ENCODE data around the gene PIGH. TPM values are rescaled to one million over a fixed set of nuclear protein-coding genes. Genes with fewer than 3 reads are reported as not detected.

The PIGH gene
- total RNA-seq, 1 experiment from 2014 or later, result 9.4 TPM

- H3K27ac Mint-ChIP-seq, result no peak overlapping the region
- Histone ChIP-seq H3K56ac (ENCODE audit: insufficient read length, low read depth, low read length) (no peak overlapping the region), H3K79me1 (ENCODE audit: insufficient read depth, low read depth, low read length, poor library complexity, severe bottlenecking) (no peaks in the 10 kb centered on the region), H3K79me2 (ENCODE audit: insufficient read depth, low read length) (no peaks in the 10 kb centered on the region), H3K14ac (ENCODE audit: insufficient read depth, low read length) (no peak overlapping the region), H4K20me1 (ENCODE audit: control insufficient read depth, insufficient read depth, insufficient read length) (no peaks in the 10 kb centered on the region), H3K4me1 (ENCODE audit: insufficient read depth, low read length) (no peaks in the 10 kb centered on the region), H2BK20ac (ENCODE audit: low read depth, low read length, poor library complexity, severe bottlenecking) (no peak overlapping the region), H3K4ac (ENCODE audit: low read depth, low read length) (no peak overlapping the region), H2AK5ac (ENCODE audit: insufficient read length, low read length) (no peak overlapping the region), H2BK120ac (ENCODE audit: low read depth, low read length, poor library complexity, severe bottlenecking) (no peak overlapping the region), H3K9me3 (ENCODE audit: control insufficient read depth, low read depth, low read length) (no peaks in the 10 kb centered on the region), H4K91ac (ENCODE audit: insufficient read length, low read depth, low read length) (no peak overlapping the region), H3K4me2 (ENCODE audit: insufficient read depth, insufficient read length, low read length) (no peak overlapping the region), H2BK12ac (ENCODE audit: insufficient read length, low read depth, low read length) (no peak overlapping the region), H3K9ac (ENCODE audit: extremely low read depth, insufficient read length, low read length) (no peak overlapping the region), H3T11ph (ENCODE audit: low read length) (no peak overlapping the region), H4K8ac (replicated peaks; ENCODE audit: insufficient read length, low read depth, low read length) (no peak overlapping the region), H4K5ac (ENCODE audit: insufficient read length, low read depth, low read length) (no peak overlapping the region), H3K23ac (ENCODE audit: insufficient read length, low read depth, low read length) (no peak overlapping the region), H2AFZ (ENCODE audit: low read length) (no peak overlapping the region), H3K18ac (ENCODE audit: insufficient read length, low read depth, low read length) (no peak overlapping the region), H3K23me2 (ENCODE audit: insufficient read length, low read depth, low read length, poor library complexity, severe bottlenecking) (no peaks in the 10 kb centered on the region), H3K27me3 (ENCODE audit: insufficient read depth, low read length) (no peaks in the 10 kb centered on the region), H3K27ac (ENCODE audit: insufficient read length, low read depth, low read length) (no peak overlapping the region), H2BK5ac (ENCODE audit: insufficient read length, low read length) (no peak overlapping the region), H2BK15ac (ENCODE audit: low read depth, low read length) (no peak overlapping the region)
- H3K4me1 Mint-ChIP-seq, result peaks cover 9 to 13% of the 10 kb centered on the region in 2 experiments
- no peaks in the 10 kb centered on the region for H3K9me3 Mint-ChIP-seq
- TF ChIP-seq, protein P1, sequence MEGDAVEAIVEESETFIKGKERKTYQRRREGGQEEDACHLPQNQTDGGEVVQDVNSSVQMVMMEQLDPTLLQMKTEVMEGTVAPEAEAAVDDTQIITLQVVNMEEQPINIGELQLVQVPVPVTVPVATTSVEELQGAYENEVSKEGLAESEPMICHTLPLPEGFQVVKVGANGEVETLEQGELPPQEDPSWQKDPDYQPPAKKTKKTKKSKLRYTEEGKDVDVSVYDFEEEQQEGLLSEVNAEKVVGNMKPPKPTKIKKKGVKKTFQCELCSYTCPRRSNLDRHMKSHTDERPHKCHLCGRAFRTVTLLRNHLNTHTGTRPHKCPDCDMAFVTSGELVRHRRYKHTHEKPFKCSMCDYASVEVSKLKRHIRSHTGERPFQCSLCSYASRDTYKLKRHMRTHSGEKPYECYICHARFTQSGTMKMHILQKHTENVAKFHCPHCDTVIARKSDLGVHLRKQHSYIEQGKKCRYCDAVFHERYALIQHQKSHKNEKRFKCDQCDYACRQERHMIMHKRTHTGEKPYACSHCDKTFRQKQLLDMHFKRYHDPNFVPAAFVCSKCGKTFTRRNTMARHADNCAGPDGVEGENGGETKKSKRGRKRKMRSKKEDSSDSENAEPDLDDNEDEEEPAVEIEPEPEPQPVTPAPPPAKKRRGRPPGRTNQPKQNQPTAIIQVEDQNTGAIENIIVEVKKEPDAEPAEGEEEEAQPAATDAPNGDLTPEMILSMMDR (conservative IDR thresholded peaks at IDR 0.05), result no peak
- H3K27me3 Mint-ChIP-seq (ENCODE audit: low read depth), result no peaks in the 10 kb centered on the region
- H3K36me3 Mint-ChIP-seq (ENCODE audit: insufficient read depth in 1 of 3, low read depth in 3 of 3), result peaks cover 5 to 33% (median 11%) of the 10 kb centered on the region in 3 experiments; a peak in 5 of 7 replicates
- no peak overlapping the region for H3K4me3 Mint-ChIP-seq
- no peak for DNase-seq
- WGBS (ENCODE audit: extremely low coverage, insufficient read length, low lambda C conversion rate), result no CpG with 5 or more reads among the region's 19 CpGs
Measured at GRCh38 chr14:67571991-67572323, 28.1 kb downstream of the PIGH start.
